Vagina (tissue), 2 donors: ENCODE data around the gene LDLRAD3. TPM values are rescaled to one million over a fixed set of nuclear protein-coding genes. Genes with fewer than 3 reads are reported as not detected.

Source experiments
- DNase-seq, 2 donors: peaks; one replicate each; pipeline ENCODE4 v3.0.0-alpha.2; 2017; ENCODE audit errors: extremely low spot score in 2 of 2
- H3K27ac ChIP-seq: fragments of 200-600 bp; sonication (generic); one replicate; pipeline ENCODE4 v1.5.1; 2019
- H3K27me3 ChIP-seq: fragments of 200-600 bp; sonication (generic); one replicate; pipeline ENCODE4 v1.5.1; 2019
- H3K36me3 ChIP-seq, 2 donors: fragments of 200-600 bp; sonication (generic); one replicate each; pipeline ENCODE4 v1.5.1; 2017 to 2019
- H3K4me1 ChIP-seq: fragments of 200-600 bp; sonication (generic); one replicate; pipeline ENCODE4 v1.5.1; 2019
- H3K4me3 ChIP-seq, 2 donors: fragments of 200-600 bp; sonication (generic); 1 replicate in 1 of 2; 2 replicates in 1 of 2; pipeline ENCODE4 v1.5.1; 2016 to 2019
- H3K9me3 ChIP-seq: fragments of 200-600 bp; sonication (generic); one replicate; pipeline ENCODE4 v1.5.1; 2019
- POLR2A ChIP-seq, 2 donors: fragments of 450-650 bp; IDR thresholded peaks; one replicate each; pipeline ENCODE4 v1.6.1; 2017; ENCODE audit warnings: antibody characterized with exemption in 2 of 2, mild to moderate bottlenecking in 2 of 2, moderate library complexity in 2 of 2
- POLR2AphosphoS5 ChIP-seq, 2 donors: sonication (generic); formaldehyde crosslinking; IDR thresholded peaks; one replicate each; pipeline ENCODE4 v1.9.0; 2017; ENCODE audit warnings: antibody characterized with exemption in 2 of 2, mild to moderate bottlenecking in 2 of 2, low read depth in 1 of 2; ENCODE audit not compliant: insufficient read depth in 1 of 2
- intact Hi-C: fragments of 100-400 bp; cut with DNase I; formaldehyde crosslinking; loops from one replicate; pipeline ENCODE4 v1.15.1; 2023
- total RNA-seq: library from RNA; depleted of rRNA; stranded (reverse); fragments of >200 nt; gene quantifications from one replicate; pipeline ENCODE4 v1.2.3, GENCODE V29; 2016
- TF ChIP-seq, protein P1 (sequence below), 3 experiments: fragments of 450-650 bp in 2 of 3; fragments of 200-600 bp in 1 of 3; sonication (generic) in 1 of 3; IDR thresholded peaks; one replicate each; pipeline ENCODE4 v1.5.1; 2017 to 2019; ENCODE audit warnings: antibody characterized with exemption in 3 of 3, mild to moderate bottlenecking in 2 of 3, moderate library complexity in 2 of 3

LDLRAD3 gene
- total RNA-seq, 1 donor from 2014 or later = 34.4 TPM

DNA sequence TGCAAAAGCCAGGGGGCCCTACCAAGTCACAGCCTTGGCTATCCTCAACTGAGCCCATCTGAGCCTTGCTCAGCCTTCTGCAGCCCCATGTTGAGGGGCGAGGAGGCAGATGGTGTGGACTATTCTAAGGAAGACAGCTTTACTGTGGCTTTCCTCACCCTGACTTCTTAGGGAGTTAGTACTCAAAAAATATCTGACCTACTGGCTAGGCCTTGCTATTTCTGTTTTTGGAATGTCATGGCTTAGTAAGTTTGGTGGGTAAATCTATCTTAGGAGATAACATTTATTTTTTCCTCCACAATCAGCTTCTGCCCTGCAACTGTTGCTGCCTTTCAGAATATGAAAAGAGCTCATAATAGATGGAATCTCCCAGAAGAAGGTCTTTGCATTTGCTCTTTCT, 80.9 kb downstream of the LDLRAD3 start:
- H3K27me3 ChIP-seq = no peaks in the 10 kb centered on the region
- no peak for DNase-seq
- no peaks in the 10 kb centered on the region for H3K4me1 ChIP-seq
- TF ChIP-seq, protein P1, sequence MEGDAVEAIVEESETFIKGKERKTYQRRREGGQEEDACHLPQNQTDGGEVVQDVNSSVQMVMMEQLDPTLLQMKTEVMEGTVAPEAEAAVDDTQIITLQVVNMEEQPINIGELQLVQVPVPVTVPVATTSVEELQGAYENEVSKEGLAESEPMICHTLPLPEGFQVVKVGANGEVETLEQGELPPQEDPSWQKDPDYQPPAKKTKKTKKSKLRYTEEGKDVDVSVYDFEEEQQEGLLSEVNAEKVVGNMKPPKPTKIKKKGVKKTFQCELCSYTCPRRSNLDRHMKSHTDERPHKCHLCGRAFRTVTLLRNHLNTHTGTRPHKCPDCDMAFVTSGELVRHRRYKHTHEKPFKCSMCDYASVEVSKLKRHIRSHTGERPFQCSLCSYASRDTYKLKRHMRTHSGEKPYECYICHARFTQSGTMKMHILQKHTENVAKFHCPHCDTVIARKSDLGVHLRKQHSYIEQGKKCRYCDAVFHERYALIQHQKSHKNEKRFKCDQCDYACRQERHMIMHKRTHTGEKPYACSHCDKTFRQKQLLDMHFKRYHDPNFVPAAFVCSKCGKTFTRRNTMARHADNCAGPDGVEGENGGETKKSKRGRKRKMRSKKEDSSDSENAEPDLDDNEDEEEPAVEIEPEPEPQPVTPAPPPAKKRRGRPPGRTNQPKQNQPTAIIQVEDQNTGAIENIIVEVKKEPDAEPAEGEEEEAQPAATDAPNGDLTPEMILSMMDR (IDR thresholded peaks at IDR 0.05) = no peak
- no peak for TF ChIP-seq POLR2A (IDR thresholded peaks at IDR 0.05)
- TF ChIP-seq POLR2AphosphoS5 (IDR thresholded peaks at IDR 0.05; ENCODE audit: insufficient read depth in 1 of 2, low read depth in 1 of 2) = no peak
- H3K36me3 ChIP-seq = no peaks in the 10 kb centered on the region
- intact Hi-C loops = no loop called here
- no peak overlapping the region for H3K4me3 ChIP-seq
- no peaks in the 10 kb centered on the region for H3K9me3 ChIP-seq
- H3K27ac ChIP-seq = no peak overlapping the region

DNA sequence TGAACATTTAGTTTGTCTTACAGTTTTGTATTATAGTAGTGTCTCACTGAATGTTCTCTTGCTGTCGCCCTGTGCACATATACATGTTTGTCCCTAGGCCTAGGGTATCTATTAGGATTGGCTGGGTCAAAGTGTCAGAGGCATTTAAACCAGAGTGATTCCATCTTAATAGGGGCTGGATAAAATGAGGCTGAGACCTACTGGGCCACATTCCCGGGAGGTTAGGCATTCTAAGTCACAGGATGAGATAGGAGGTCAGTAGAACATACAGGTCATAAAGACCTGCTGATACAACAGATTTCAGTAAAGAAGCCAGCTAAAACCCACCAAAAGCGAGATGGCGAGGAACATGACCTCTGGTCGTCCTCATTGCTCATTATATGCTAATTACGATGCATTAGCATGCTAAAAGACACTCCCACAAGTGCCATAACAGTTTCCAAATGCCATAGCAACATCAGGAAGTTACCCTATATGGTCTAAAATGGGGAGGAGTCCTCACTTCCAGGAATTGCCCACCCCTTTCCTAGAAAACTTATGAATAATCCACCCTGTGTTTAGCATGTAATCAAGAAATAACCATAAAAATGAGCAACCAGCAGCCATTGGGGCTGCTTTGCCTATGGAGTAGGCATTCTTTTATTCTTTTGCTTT, 82.6 kb downstream of the LDLRAD3 start:
- peaks cover 10% of the 10 kb centered on the region for H3K4me1 ChIP-seq
- H3K4me3 ChIP-seq = no peak overlapping the region
- no peak for DNase-seq
- H3K9me3 ChIP-seq = no peaks in the 10 kb centered on the region
- no peak overlapping the region for H3K27ac ChIP-seq
- H3K27me3 ChIP-seq = no peaks in the 10 kb centered on the region
- H3K36me3 ChIP-seq = no peaks in the 10 kb centered on the region
- TF ChIP-seq POLR2AphosphoS5 (IDR thresholded peaks at IDR 0.05; ENCODE audit: insufficient read depth in 1 of 2, low read depth in 1 of 2) (no peak), POLR2A (IDR thresholded peaks at IDR 0.05) (no peak)
- TF ChIP-seq, protein P1 (IDR thresholded peaks at IDR 0.05) = no peak
- intact Hi-C loops = no loop called here

DNA sequence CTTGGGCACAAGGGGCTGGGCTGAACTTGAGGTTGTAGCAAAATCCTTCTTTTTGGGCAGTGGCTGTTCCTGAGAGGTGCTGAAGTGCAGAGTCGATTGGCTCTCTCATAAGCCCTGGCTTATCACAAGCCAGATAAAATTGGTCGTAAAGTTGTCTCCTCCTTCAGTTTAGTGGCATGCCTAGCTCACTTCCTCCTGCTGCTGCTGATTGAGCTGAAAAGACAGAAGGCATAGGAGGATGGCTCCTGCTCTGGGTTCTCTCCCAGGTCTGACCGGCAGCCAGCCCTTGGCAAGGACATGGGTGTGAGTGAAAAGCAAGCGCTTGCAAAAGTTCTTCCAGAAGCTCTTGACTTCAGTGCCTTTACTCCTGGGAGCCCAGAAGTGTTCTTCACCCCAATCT, 83.9 kb downstream of the LDLRAD3 start:
- H3K36me3 ChIP-seq = no peaks in the 10 kb centered on the region
- H3K27me3 ChIP-seq = no peaks in the 10 kb centered on the region
- H3K27ac ChIP-seq = no peak overlapping the region
- TF ChIP-seq POLR2AphosphoS5 (IDR thresholded peaks at IDR 0.05; ENCODE audit: insufficient read depth in 1 of 2, low read depth in 1 of 2) = no peak
- TF ChIP-seq POLR2A (IDR thresholded peaks at IDR 0.05) = no peak
- TF ChIP-seq, protein P1 (IDR thresholded peaks at IDR 0.05) = no peak
- no peak overlapping the region for H3K4me3 ChIP-seq
- no peak for DNase-seq
- H3K4me1 ChIP-seq = peaks cover 15% of the 10 kb centered on the region
- H3K9me3 ChIP-seq = no peaks in the 10 kb centered on the region
- intact Hi-C loops = no loop called here

DNA sequence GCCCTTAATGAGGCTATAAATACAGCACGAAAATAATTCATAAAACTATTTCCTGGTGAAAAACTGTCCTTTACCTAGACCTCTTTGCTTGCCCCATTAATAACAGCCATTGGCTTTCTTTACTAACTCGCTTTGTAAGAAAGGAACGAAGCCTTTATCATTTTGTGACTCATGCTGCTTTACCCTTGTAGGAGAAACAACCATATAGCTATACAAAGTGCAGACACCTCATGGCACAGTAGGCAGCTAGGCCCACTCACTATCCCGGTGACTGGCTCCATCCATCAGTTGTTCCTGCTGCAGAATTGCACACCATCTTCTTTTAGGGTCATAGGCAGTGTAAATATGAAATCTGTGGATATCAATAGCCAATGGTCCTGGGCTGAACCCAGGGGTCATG, 85.8 kb downstream of the LDLRAD3 start:
- intact Hi-C loops = no loop called here
- no peaks in the 10 kb centered on the region for H3K36me3 ChIP-seq
- no peak for DNase-seq
- no peaks in the 10 kb centered on the region for H3K27me3 ChIP-seq
- no peaks in the 10 kb centered on the region for H3K9me3 ChIP-seq
- H3K4me1 ChIP-seq = peaks cover 15% of the 10 kb centered on the region
- no peak overlapping the region for H3K27ac ChIP-seq
- TF ChIP-seq, protein P1 (IDR thresholded peaks at IDR 0.05) = no peak
- no peak for TF ChIP-seq POLR2A (IDR thresholded peaks at IDR 0.05)
- TF ChIP-seq POLR2AphosphoS5 (IDR thresholded peaks at IDR 0.05; ENCODE audit: insufficient read depth in 1 of 2, low read depth in 1 of 2) = no peak
- no peak overlapping the region for H3K4me3 ChIP-seq

DNA sequence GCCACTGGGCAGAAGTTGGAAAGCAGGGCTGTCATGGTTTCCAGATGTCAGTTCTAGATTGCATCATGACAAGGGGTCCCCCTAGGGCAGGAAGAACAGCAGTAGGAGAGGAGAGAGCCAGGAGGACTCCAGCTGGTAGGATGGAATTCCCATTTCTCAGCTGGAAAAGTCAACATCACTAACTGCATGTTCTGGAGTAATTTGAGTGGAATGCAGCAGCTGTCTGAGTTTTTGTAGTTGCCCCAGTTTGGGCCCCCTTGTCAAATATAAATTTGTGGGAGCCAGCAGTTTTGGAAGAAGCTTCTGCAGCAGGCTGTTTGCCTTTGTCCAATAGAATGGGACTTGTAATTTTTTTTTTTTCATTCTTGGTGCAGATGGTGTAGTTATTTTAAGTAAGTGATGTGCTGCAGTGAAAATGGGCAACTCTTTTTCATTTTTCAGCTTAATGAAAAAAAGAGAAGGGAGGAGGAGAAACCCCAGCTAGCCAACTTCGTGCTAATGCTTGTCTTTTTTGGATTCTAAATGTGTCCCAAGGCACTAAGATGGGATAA, 86.9 kb downstream of the LDLRAD3 start:
- Histone ChIP-seq H3K4me3 (no peak overlapping the region), H3K27ac (peak overlapping the region; percentile 4), H3K9me3 (no peaks in the 10 kb centered on the region), H3K27me3 (no peaks in the 10 kb centered on the region), H3K36me3 (no peaks in the 10 kb centered on the region), H3K4me1 (peaks cover 24% of the 10 kb centered on the region)
- TF ChIP-seq POLR2AphosphoS5 (IDR thresholded peaks at IDR 0.05; ENCODE audit: insufficient read depth in 1 of 2, low read depth in 1 of 2) (no peak), POLR2A (IDR thresholded peaks at IDR 0.05) (no peak)
- TF ChIP-seq, protein P1 (IDR thresholded peaks at IDR 0.05) = no peak
- intact Hi-C loops = no loop called here
- no peak for DNase-seq
